Tibial nerve (tissue), 4 donors: ENCODE data around the gene KLRG1.

Experiments used
- EP300 ChIP-seq, 2 donors: sonication (generic); formaldehyde crosslinking; IDR thresholded peaks; one replicate each; pipeline ENCODE4 v1.6.1; 2017; ENCODE audit warnings: antibody characterized with exemption in 2 of 2, mild to moderate bottlenecking in 1 of 2
- POLR2A ChIP-seq, 2 donors: fragments of 450-650 bp; IDR thresholded peaks; one replicate each; pipeline ENCODE4 v1.6.1; 2017; ENCODE audit warnings: antibody characterized with exemption in 2 of 2, mild to moderate bottlenecking in 2 of 2, moderate library complexity in 2 of 2
- TF ChIP-seq, protein P1 (sequence below), 5 experiments: fragments of 200-600 bp in 3 of 5; fragments of 450-650 bp in 2 of 5; sonication (generic) in 3 of 5; IDR thresholded peaks; one replicate each; pipeline ENCODE4 v1.5.1; 2016 to 2019; ENCODE audit warnings: antibody characterized with exemption in 5 of 5, mild to moderate bottlenecking in 3 of 5, moderate library complexity in 2 of 5

DNA sequence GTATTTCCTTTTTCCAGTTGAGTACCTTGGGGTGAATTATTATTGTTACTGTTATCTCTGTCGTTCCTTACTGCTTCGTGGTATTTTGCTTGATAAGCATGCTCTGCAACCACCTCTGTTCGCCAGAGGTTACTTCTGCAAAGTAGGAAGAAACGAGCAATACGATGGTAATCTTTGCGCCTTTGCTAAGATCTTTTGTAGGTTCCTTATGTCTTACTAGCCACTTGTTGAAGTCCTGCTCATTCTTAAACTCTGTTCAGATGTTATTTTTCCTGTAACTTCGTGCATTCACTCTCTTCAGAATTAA is 39.2 kb upstream of the KLRG1 start:
- TF ChIP-seq, protein P1, sequence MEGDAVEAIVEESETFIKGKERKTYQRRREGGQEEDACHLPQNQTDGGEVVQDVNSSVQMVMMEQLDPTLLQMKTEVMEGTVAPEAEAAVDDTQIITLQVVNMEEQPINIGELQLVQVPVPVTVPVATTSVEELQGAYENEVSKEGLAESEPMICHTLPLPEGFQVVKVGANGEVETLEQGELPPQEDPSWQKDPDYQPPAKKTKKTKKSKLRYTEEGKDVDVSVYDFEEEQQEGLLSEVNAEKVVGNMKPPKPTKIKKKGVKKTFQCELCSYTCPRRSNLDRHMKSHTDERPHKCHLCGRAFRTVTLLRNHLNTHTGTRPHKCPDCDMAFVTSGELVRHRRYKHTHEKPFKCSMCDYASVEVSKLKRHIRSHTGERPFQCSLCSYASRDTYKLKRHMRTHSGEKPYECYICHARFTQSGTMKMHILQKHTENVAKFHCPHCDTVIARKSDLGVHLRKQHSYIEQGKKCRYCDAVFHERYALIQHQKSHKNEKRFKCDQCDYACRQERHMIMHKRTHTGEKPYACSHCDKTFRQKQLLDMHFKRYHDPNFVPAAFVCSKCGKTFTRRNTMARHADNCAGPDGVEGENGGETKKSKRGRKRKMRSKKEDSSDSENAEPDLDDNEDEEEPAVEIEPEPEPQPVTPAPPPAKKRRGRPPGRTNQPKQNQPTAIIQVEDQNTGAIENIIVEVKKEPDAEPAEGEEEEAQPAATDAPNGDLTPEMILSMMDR (IDR thresholded peaks at IDR 0.05), result no peak
- TF ChIP-seq EP300 (IDR thresholded peaks at IDR 0.05) (no peak), POLR2A (IDR thresholded peaks at IDR 0.05) (no peak)
